ENCODE results near the gene CEP68.
"Not testable (repeated sequence)": the region's sequence is repeated elsewhere in the genome, so short reads cannot be mapped to it uniquely, and the experiment has no call there.

Gene CEP68

GRCh38 chr2:65093211-65093610 is 37.0 kb downstream of the CEP68 start:
- no peak for DNase-seq

GRCh38 chr2:65096948-65097347 is 40.7 kb downstream of the CEP68 start:
- DNase-seq, result no peak

- DNase-seq, result no peak
These were observed 41.6 kb downstream of the CEP68 start for GRCh38 chr2:65097844-65098243.

- DNase-seq, result no peak
These were observed 42.5 kb downstream of the CEP68 start for GRCh38 chr2:65098741-65099140.

- DNase-seq, result no peak
These were observed 44.9 kb downstream of the CEP68 start for GRCh38 chr2:65101071-65101470.

- no peak for DNase-seq
These were observed 46.9 kb downstream of the CEP68 start for GRCh38 chr2:65103013-65103715.

- DNase-seq, result no peak
These were observed 51.3 kb downstream of the CEP68 start for GRCh38 chr2:65107530-65107929.

- no peak for DNase-seq
These were observed 52.6 kb downstream of the CEP68 start for GRCh38 chr2:65108780-65109179.

GRCh38 chr2:65112633-65113032 is 56.4 kb downstream of the CEP68 start:
- no peak for DNase-seq

- no peak for DNase-seq
These were observed 57.0 kb downstream of the CEP68 start for GRCh38 chr2:65113229-65113628.

- no peak for DNase-seq
These were observed 57.6 kb downstream of the CEP68 start for GRCh38 chr2:65113816-65114215.

- no peak for DNase-seq
These were observed 58.7 kb downstream of the CEP68 start for GRCh38 chr2:65114921-65115320.

GRCh38 chr2:65116645-65117044 is 60.4 kb downstream of the CEP68 start:
- DNase-seq, result no peak

GRCh38 chr2:65120990-65121693 is 64.9 kb downstream of the CEP68 start:
- no peak for DNase-seq

- no peak for DNase-seq
These were observed 66.1 kb downstream of the CEP68 start for GRCh38 chr2:65122313-65122712.

- not testable (repeated sequence) for DNase-seq
These were observed 69.2 kb downstream of the CEP68 start for GRCh38 chr2:65125457-65125856.

- DNase-seq, result no peak
These were observed 72.3 kb downstream of the CEP68 start for GRCh38 chr2:65128297-65129190.

- peak; percentile 25 for DNase-seq
These were observed 73.1 kb downstream of the CEP68 start for GRCh38 chr2:65129286-65129825.

GRCh38 chr2:65129826-65130663 is 73.8 kb downstream of the CEP68 start, which contains the start of gene RAB1A:
TSS of gene RAB1A (minus strand) at chr2:65130106. CDS start at chr2:65129915, 191 bp downstream.
- DNase-seq, result peak; percentile 100

GRCh38 chr2:65130664-65131175 is 74.5 kb downstream of the CEP68 start:
- DNase-seq, result no peak

GRCh38 chr2:65132930-65133329 is 76.7 kb downstream of the CEP68 start:
- DNase-seq, result not testable (repeated sequence)

GRCh38 chr2:65133626-65134025 is 77.4 kb downstream of the CEP68 start:
- no peak for DNase-seq

All from activated CD4-positive, alpha-beta T cell treated with anti-CD3 and anti-CD28 coated beads, Interleukin-2, Interleukin-6, amounts not matched to agents 100 ng/mL and 50 ng/mL, durations not matched to agents 16 hours and 8 hours (primary cell).